Stimulated activated naive CD4-positive, alpha-beta T cell (primary cell): ENCODE measurements around the gene FARP1.

Experiments
- DNase-seq, 6 experiments: peaks; one replicate each; lab custom pipeline; 2025; lab: John Stamatoyannopoulos, UW

FARP1 gene

DNA sequence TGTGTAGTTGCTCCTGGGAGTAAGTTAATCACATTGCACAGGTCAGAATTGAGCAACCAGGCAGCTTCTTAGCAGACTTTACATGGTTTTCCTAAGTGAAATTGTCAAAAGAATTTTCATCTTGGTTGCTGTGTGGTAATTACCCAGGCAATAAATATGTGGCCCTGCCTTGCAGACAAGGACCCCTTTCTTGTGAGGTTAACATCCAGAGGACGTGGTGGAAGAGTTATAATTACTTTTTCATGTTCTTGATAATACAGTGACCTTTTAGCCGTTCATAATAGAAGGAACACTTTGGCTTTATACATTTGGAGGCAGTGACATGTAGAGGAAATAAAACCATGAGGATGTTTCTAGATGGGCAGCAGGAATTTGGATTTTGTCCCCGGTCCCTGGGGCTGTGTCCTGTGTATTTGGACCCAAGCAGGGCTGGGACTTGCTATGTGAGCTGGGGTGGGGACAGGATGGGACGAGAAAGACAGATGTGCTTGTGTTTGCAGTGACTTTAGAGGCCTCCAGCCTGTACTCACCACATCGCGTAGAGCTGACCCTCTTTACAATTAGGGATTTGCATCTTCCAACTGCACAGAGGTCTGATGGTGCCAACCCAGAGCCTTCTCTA lies 277.8 kb downstream of the FARP1 start:
- DNase-seq, result no peak

DNA sequence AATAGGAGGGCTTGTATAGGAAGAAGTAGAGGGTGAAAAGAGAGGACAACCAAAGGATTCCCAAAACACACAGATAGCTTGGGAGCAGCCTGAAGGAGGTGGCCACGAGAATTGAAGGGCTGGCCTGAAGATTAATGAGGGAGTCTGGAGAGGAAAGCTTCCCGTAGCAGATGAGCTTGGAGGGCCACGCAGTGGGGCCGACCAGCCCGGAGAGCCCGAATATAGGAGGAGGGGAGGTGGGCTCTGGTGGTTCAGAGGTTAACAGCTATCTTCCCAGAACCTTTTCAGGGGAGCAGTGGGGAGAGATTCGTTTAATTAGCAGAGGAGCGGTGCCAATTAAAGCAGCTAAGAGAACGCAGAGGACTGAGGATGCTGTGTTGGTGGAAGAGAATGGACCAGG lies 279.2 kb downstream of the FARP1 start:
- no peak for DNase-seq

DNA sequence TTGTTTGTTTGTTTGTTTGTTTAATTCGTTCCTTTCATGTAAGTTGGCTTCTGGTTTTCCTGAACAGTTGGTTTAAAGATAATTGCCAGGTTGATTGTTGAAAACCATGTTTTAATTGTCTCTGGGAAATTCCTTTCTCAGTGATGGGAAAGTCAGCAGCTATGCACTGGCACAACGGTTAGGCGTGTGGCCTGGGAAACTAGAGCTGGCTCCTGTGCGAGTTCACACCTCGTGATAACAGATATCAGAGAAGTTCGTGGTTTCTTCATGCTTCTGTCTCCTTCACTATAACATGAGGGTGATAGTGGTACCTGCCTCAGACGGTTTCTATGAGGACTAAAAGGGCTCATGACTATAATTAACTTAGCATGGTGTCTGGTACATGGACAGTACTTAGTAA lies 280.5 kb downstream of the FARP1 start:
- DNase-seq, result no peak

DNA sequence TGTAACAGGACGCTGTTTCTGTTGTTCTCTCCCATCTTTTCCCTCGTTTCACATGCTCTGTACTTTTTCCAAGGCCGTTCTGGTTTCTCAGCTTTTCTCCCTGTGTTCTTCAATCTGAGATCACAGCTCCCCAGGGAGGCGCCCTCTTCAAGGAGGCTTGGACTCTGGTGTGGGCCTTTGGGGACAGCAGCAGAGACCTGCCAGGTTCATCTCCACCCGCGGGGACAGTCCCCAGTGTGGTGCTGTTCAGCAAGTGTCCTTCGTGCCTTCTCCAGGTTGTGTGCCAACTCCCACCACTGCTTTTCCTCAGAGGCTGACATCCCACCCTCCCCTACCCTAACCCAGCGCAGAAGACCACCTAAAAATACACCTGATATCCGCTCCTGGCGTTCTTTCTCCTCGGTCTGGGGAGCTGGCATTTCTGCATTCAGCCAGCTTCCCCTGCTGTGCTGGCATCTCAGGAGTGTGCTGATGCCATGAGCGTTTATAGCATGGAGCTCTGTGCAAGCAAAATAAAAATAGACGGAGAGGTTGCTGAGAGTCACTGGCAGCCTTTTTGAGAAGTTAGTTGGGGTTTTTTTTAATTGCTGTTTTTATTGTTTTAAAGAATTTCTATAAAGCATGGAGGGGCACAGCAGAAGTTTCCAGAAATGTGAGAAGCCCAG lies 284.6 kb downstream of the FARP1 start:
- DNase-seq, result no peak

DNA sequence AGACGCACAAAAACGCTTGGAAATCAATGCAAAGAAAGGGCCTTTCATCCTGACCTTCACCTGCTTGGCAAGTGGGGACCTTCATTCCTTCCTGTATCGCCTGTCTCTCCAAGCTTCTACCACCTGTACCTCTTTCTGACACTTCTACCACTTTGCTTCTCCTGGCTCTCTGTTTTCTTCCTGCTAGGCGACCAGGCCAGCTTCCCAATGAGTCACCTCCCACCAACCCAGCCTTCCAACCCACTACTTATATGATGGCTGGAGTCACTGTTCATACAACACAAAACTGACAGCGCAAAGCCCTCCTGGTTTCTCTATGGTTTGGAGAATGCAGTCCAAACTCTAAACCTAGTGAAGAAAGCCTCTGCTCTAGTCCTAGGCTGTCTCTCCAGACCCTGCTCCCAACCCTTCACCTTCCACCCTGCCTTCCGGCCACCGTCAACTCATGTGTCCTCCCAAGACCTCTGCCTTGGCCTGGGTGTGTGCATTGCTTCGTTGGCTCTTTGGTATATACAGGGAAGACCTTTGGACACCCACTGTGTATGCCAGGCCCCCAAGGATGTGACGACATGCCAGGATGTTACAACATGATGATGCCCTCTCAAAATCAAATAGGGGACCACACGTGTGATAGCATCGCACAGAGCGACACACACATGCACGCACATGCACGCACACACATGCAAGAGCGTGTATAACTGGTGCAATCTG lies 285.5 kb downstream of the FARP1 start:
- DNase-seq, result no peak

DNA sequence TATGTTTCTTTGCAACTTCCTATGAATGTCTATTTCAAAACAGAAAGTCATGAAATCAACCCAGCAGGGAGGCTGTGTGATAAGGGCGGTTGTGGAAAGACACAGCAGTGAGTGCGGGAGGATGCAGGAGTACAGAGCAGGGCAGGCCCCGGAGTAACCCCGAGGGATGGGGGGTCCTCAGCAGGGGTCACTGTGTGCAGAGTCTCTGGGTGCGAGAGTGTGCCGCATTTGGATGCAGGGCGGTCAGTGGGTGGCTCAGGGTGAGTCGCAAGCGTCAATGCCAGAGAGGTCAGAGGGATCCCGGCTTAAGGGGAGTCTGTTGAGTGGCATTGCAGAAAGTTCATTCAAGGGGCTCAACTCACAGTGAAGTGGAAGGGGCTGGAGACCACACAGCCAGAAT lies 286.2 kb downstream of the FARP1 start:
- DNase-seq, result no peak

DNA sequence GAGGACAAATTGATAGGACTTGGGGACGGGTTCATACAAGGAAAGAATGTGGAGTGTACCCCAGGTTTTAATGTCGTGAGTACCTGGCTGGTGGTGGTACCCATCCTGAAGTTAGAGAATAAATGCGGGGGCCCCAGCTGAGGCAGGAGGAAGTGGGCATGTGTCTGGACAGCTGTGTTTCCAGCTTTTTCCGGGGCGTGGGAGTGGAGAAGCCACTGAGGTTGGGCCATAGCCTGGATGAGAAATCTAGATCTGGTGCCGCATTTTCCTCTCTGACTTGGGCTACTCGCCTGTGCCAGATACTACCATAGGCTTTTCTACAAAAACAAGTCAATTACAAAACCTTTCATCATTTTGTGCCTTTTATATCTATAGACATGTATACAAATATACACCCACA lies 286.6 kb downstream of the FARP1 start:
- DNase-seq, result no peak

DNA sequence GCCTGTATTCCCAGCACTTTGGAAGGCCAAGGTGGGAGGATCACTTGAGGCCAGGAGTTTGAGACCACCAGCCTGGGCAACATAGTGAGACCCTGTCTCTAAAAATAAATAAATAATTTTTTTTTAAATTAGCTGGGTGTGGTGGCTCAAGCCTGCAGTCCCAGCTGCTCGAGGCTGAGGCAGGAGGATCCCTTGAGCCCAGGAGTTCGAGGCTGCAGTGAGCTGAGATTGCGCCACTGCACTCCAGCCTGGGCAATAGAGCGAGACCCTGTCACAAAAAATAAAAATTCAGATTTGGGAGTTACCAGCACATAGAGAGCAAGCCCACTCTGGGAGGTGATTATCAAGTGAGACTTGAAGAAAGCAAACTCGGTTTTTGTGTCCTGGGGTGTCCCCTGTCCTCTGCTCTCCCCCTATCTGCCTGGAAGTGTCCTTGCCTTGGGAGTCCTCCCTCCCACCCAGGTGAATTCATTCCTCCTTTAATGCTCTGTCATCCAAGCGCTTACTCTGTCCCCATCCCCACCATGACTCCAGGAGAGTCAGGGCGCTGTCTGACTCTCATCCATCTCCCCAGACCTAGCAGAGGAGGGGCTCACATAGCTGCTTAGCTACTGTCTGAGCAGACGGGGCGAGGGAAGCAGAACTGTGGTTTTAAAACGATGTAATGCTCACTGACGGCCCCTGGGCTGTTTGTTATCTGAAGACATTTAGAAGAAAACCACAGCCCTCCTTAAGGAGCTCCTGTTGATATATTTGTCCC lies 287.3 kb downstream of the FARP1 start:
- DNase-seq, result no peak

DNA sequence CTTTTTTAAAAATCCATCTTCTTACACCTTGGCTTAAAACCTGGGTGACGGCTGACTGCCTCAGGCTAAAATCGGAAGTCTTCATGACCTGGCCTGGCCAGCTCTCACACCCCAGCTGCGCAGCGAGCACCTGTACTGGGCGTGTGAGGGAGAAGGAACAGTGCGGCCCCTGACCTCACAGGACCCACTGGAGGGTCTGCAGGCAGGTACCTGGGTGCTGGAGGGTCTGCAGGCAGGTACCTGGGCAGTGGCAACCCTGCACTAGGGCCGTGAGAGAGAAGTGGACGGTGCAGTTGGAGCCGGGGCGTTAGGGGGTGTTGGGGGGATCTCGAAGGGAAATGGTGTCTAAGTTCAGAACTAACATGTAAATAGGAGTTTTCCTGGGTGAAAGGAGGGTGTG lies 289.7 kb downstream of the FARP1 start:
- no peak for DNase-seq

DNA sequence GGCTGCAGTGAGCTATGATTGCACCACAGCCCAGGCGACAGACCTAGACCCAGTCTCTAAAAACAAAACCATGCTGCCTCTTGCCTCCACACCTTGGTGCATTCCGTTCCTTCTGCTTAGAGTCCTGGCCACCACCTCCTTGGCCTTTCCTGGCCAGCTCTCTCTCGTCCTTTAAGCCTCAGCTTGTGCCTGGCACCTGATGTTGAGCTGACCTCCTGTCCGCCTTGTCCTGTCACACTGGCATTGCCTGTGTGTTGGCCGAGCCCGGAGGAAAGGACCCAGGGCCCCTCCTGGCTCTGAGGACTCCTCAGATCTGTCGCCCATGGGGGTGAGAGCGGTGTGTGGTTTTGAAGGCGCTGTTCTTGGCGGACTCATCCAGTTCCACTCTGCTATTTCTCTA lies 290.8 kb downstream of the FARP1 start:
- no peak for DNase-seq

DNA sequence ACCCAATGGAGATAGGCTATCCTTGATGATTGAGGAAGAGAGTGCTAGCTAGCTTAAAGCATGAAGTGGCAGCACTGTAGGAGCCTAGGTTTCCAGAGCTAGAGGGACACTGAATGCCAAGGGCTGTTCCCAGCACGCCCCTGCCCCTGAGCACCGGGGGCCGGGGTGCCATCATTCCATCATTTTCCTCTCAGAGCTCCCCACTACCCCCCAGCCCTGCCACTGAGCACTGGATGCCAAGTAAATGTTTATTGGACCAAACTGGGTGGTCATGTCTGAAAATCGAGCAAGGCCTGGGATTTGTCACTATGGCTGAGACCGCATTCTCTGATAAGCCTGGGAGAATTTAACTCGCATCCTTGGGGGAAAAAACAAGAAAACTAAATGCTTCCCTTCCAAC lies 291.2 kb downstream of the FARP1 start:
- DNase-seq, result no peak

DNA sequence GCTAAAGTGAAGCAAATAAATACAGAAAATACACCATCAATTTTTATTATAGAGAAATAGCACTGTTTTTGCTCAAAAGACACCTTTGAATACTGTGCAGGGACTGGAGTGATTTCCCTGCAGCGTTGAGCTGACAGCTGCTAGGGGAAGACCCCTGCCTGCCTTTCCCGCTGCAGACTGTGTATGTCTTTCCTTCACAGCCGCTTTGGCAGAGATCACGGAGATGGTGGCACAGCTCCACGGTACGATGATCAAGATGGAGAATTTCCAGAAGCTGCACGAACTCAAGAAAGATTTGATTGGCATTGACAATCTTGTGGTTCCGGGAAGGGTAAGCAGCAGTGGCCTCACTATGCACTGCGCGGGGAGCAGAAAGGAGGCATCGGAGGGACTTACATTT lies 292.5 kb downstream of the FARP1 start:
- no peak for DNase-seq

DNA sequence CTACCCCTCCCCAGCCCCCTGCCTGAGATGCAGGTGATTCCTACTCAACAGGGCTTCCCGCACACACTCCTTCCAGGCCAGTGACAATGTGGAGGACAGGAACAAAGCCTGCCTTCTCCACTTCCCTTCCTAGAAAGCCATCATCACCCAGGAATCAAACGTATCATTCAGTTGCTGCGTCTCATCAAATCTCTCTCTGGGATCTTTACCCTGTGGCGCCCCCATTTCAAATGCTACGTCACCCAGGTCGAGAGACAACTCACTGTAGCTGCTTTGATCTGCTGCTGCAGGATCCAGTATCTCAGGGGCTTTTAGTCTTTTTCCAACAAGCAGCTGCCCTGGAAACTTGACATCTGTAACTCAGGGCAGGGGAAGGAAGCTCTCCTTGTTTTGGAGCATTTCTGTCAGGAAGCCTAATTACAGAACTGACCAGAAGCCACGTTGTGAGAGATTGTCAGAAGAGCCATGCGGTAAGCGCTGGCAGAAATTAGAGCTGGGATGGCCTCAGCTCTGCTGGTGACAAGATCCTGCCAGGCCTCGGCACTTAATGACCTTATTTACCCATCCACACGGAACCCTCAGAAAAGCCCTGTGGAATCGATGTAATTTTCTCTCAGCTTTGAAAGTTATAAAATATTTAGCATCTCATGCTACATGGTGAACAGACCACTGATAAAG lies 293.5 kb downstream of the FARP1 start:
- no peak for DNase-seq

DNA sequence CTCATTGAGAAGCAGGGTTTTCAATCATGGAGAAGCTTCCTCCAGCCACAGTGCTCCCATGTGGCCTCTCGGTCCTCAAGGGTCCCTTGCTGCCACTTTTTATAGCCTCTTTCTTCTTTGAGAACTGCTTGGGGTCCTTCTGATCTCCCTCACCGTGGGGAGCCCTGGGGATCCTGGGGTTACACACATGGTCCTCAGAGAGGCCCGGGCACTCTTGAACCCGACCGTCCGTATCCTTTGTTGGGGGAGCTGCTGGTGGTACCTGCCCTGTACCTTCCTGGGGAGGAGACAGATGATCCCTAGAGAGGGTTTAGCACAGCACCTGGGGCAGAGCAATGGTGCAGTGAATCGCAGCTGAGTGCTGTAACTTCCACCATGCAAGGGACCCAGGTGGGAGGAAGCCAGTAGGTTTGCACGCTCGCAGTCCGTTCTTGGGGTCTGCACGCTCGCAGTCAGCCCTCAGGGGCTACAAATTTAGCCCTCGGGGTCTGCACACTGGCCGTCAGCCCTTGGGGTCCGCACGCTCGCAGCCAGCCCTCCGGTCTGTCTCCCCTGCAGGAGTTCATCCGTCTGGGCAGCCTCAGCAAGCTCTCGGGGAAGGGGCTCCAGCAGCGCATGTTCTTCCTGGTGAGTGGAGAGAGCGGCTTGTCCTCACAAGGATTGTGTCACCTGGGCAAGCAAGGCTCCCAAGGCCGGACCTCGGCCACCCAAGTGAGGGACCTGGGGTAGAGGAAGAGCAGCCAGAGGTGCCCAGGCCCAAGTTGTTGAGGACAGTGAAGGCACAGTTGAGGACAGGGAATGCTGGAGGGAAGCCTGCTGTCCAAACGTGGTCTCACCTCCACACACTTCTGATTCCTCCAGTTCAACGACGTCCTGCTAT lies 295.6 kb downstream of the FARP1 start:
- no peak for DNase-seq

DNA sequence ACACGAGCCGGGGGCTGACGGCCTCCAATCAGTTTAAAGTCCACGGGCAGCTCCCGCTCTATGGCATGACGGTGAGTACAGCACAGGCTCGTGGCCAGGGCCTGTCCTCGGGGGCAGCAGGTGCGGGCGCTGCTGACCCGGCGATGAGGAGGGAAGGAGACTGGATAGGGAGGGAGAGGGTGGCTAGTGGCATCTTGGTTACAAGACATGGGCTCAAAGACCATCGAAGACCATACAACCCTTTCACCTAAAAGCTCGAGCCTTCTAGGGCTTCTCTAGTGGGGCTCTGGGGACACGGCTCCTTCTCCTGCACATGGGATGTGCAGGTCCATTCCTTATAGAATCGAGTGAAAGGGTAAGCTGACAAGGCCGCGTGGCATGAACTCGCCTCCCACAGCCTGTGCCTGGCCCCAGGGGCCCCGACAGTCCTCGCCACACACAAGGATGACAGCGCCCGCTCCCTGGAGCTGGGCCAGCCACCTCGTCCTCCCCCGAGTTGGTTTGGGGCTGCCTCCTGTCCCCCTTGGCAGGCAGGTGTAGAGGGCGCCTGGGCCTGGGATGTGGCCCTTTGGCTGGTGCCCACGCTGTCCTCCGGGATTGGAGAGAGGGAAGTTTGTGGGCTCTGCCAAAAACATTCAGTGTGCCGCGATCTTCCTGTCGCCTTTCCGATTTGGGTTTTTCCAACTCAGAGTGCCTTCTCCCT lies 296.4 kb downstream of the FARP1 start:
- DNase-seq, result no peak

DNA sequence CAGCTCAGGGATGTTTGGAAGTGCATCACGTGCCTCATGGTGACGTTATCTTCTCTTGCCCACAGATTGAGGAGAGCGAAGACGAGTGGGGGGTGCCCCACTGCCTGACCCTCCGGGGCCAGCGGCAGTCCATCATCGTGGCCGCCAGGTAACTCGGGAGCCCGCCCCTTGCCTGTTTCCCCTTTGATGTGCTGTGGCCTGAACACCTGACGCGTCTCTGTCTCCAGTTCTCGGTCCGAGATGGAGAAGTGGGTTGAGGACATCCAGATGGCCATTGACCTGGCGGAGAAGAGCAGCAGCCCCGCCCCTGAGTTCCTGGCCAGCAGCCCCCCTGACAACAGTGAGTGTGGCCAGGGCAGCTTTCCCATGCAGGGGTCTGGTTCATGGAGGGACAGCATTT lies 297.0 kb downstream of the FARP1 start:
- no peak for DNase-seq

DNA sequence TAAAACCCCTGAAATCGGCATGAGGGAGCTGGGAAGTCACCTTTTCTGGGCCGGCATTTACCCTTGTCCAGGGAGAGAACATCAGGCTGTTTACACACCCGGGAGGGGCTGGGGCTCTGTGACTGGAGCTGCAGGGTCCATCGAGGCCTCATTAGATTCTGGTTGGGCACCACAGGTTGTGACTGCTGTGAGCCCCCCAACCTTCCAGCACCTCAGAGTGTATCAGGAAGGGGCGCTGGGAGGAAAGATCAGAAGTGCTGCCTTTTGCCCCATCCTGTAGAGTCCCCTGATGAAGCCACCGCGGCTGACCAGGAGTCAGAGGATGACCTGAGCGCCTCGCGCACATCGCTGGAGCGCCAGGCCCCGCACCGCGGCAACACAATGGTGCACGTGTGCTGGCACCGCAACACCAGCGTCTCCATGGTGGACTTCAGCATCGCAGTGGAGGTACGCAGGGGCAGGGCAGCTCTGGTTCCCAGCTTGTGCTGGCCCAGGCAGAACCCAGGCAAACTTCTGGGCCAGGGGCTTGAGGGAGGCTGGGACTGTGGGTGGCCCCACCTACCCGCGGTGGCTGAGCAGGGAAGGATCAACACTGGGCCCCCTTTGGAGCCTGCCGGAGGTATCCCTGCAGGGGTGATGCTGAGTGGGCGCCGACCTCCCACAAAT lies 297.6 kb downstream of the FARP1 start:
- no peak for DNase-seq

DNA sequence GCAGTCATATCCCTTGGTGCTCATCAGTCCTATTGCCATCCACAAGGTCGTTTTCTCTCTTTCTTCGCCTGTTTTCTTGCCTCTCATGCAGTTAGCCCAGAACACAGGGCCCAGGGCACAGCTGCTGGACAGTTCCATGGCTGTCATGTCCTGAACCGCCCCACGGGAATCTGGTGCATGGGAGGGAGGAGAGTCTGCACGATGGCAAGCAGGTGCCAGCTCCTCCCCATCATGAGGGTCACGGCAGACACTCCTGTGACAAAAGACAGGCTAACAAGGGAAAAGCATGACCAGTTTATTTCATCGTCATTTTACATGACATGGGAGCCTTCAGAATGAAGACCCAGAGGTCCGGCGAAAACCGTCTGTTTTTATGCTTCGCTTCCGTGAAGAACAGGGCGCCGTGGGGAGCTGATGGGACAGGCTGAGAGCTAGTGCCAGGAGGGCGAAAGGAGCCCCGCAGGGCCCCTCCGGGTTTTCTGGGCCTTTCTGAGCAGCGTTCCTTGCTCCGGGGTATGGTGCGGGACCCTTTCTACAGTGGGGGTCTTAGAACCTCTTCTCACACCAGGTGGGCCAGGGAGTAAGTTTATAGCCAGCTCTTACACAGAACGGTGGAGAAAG lies 298.3 kb downstream of the FARP1 start:
- DNase-seq, result no peak

DNA sequence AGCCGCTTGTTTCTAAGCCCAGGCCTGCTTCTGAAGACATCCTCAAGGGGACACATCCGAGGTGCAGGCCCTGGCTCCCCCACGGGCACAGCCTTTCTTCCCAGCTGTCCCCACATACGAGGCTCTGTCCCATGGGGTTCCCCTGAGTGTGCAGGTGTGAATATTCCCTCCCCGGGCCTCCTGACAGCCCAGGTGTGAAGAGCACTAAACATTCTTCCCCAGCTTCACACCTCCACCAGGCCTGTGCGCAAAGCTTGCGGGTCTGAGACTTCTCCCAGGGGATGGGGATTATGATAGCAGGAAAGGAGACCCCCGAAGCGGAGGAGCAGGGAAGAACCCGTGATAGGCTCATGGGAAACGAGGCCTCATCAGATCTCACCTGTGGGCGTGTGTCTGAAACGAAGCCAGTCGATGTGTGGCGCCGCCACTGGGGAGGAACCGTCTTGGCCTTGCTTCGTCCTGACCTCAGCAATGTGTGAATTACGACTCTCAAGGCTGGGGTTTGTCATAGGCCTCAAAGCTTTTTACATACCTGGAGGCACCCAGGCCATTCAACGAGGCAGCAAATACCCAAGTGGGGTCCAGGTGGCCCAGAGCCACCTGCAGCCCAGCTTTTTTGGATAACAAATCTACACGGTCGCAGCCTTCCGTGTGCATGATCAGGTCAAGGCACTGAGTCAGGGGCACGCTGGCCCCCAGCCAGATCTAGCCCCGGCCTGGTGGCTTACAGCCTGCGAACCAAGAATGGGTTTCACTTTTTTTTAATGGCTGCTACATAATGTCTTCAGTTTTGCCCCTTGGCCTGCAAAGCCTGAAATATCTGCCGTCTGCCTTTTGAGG lies 299.7 kb downstream of the FARP1 start:
- DNase-seq, result no peak
